ENCODE results near the gene TLCD1. TPM values are rescaled to one million over a fixed set of nuclear protein-coding genes. Genes with fewer than 3 reads are reported as not detected.

The TLCD1 gene
- total and polyA plus RNA-seq, 5 donors = 1.5 to 3.8 (median 2.4) TPM

DNA sequence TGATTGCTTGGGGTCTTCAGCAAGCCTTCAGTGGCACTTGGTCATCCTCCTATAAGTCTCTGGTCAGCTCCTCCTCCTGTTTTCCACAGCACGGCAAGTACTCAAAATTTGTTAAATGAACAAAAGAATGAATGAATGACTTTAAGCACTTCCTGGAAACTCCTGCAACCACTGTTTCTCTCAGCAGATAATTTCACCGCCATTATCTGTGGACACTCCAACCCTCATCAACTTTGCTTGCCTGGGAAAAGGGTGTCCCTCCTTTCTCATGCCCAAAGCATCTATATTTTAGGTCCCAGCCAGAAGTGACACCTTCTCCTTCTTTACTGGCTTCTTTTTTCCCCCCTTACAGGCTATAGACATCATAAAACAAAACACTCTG is 18.7 kb downstream of the TLCD1 start:
- WGBS = 70% methylated on average over 2 of the region's 2 CpGs
- no peak for DNase-seq
- peaks cover 5% of the 10 kb centered on the region for H3K4me1 ChIP-seq (ENCODE audit: control insufficient read depth, insufficient read depth, low read length)
- H3K4me3 ChIP-seq (ENCODE audit: low read length) = no peak overlapping the region
- no peak overlapping the region for H3K27ac ChIP-seq (ENCODE audit: low read length)
- intact Hi-C loops (cut with DNase I) = no loop called here
- no peaks in the 10 kb centered on the region for H3K9me3 ChIP-seq (ENCODE audit: control insufficient read depth, low read length)
- ATAC-seq = no peak
- H3K27me3 ChIP-seq (ENCODE audit: control insufficient read depth, insufficient read depth) = no peaks in the 10 kb centered on the region

DNA sequence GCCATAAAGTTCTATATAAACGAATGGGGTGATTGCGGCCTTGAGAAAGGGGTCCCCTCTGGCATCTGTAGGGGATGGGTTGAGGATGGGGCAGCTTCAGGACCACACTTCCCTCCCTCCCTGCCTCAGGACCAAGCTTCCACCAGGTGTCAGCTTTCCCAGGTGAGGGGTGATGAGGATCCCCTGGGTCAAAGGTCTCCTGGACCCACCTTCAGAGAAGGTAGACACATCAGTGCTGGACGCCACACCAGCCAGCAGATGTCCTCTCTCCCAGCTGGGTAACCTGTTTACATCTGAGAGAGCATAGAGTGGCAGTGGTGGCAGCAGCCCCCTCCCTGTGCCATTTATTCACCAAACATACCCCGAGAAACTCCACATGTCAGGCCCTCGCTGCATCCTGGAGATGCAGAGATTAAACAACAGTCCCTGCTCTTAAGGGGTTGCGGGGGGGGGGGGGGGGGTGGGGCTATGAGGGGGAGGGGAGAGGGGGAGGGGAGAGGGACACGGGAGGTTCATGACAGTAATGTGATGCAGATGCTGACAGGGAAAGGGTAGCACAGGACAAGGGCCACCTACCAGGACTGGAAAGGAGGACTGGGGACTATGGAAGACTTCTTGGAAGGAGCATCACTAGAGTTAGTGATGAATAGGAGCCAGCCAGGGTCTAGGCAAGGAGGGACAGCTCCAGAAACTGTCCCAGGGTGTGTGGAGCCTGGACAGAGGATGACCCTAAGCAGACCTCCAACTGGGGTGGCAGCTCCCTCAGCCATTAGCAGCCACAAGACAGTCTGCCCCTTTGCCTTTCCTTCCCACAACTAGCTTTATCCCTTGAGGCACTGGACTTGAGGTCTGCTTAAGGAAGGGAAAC is 19.3 kb downstream of the TLCD1 start:
- H3K4me3 ChIP-seq (ENCODE audit: low read length) = no peak overlapping the region
- no peaks in the 10 kb centered on the region for H3K9me3 ChIP-seq (ENCODE audit: control insufficient read depth, low read length)
- no peak overlapping the region for H3K27ac ChIP-seq (ENCODE audit: low read length)
- no peaks in the 10 kb centered on the region for H3K27me3 ChIP-seq (ENCODE audit: control insufficient read depth, insufficient read depth)
- ATAC-seq (no peak), DNase-seq (peak in 1 of 3 donors; percentile 35)
- peaks cover 3% of the 10 kb centered on the region for H3K4me1 ChIP-seq (ENCODE audit: control insufficient read depth, insufficient read depth, low read length)
- WGBS = 68% methylated on average over 7 of the region's 7 CpGs
- intact Hi-C loops (cut with DNase I) = no loop called here

DNA sequence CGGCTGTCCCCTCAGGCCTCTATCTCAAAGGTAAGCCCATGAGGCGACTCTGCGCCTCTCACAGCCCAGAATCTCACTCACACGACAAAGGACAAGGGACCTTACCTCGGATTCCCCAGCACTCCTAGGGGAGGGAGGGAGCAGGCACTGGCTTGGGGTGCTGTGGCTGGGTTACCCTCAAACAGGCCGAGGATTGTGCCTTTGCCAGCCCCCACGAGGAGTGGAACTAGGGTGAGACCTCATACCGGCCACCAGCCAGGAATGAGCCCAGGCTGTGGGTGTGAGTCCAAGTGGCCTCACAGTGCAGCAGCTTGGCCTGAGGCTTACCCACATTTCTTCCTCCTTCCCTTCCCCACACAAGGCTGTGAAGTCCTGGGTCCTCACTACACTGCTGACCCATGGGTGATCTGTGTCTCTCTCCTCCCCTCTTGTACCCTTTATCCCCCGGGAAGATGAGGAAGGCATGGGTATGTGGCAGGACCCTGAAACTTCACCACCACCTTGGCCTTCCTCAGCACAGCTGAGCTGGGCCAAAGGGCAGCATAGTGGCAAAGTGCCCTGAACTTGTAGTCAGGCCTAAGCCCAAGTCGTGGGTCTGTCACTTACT is 20.2 kb downstream of the TLCD1 start:
- Histone ChIP-seq H3K27ac (ENCODE audit: low read length) (no peak overlapping the region), H3K4me1 (ENCODE audit: control insufficient read depth, insufficient read depth, low read length) (peaks cover 3% of the 10 kb centered on the region), H3K9me3 (ENCODE audit: control insufficient read depth, low read length) (no peaks in the 10 kb centered on the region), H3K27me3 (ENCODE audit: control insufficient read depth, insufficient read depth) (no peaks in the 10 kb centered on the region), H3K4me3 (ENCODE audit: low read length) (no peak overlapping the region)
- ATAC-seq (no peak), DNase-seq (peak in 1 of 3 donors; percentile 34)
- WGBS = 72% methylated on average over 10 of the region's 10 CpGs
- intact Hi-C loops (cut with DNase I) = no loop called here

GRCh38 chr17:28705074-28705659 is 20.9 kb downstream of the TLCD1 start:
- Histone ChIP-seq H3K9me3 (ENCODE audit: control insufficient read depth, low read length) (no peaks in the 10 kb centered on the region), H3K4me1 (ENCODE audit: control insufficient read depth, insufficient read depth, low read length) (peaks cover 3% of the 10 kb centered on the region), H3K27me3 (ENCODE audit: control insufficient read depth, insufficient read depth) (no peaks in the 10 kb centered on the region), H3K4me3 (ENCODE audit: low read length) (no peak overlapping the region), H3K27ac (ENCODE audit: low read length) (no peak overlapping the region)
- 72% methylated on average over 5 of the region's 5 CpGs for WGBS
- intact Hi-C loops (cut with DNase I) = no loop called here
- DNase-seq (no peak), ATAC-seq (no peak)

DNA sequence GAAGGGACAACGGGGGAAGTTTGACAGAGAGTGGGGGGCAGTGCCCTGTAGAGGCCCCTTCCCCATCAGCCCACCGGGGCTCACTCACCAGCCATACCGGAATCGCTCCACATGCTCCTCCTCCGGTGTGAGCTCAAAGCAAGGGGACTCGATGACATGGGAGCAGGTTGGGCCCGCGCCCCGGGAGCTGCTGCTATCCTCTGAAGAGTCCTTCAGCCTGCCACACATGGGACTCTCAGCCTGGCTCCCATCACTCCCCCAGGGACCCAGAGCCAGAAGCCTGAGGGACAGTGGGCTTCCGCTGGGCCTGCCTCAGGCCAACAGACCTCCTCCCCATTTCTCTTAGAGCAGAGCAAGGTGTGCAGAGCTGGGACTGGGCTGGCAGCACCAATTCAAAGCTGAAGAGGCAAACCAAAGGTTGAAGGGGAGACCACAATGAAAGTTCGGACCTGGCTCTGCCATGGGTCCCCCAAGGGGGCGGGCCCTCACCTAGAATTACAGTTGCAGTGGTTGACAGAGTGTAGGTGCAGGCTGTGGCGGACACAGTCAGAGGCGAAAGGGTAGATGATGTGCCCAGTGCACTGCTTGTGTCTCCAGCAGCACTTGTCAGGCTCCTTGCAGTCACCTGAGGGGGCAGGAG is 21.7 kb downstream of the TLCD1 start:
- H3K27me3 ChIP-seq (ENCODE audit: control insufficient read depth, insufficient read depth) = no peaks in the 10 kb centered on the region
- H3K27ac ChIP-seq (ENCODE audit: low read length) = no peak overlapping the region
- H3K4me3 ChIP-seq (ENCODE audit: low read length) = no peak overlapping the region
- H3K4me1 ChIP-seq (ENCODE audit: control insufficient read depth, insufficient read depth, low read length) = no peaks in the 10 kb centered on the region
- WGBS = 88% methylated on average over 14 of the region's 14 CpGs
- no peaks in the 10 kb centered on the region for H3K9me3 ChIP-seq (ENCODE audit: control insufficient read depth, low read length)
- intact Hi-C loops (cut with DNase I) = no loop called here
- ATAC-seq (no peak), DNase-seq (peak in 1 of 3 donors; percentile 51)

DNA sequence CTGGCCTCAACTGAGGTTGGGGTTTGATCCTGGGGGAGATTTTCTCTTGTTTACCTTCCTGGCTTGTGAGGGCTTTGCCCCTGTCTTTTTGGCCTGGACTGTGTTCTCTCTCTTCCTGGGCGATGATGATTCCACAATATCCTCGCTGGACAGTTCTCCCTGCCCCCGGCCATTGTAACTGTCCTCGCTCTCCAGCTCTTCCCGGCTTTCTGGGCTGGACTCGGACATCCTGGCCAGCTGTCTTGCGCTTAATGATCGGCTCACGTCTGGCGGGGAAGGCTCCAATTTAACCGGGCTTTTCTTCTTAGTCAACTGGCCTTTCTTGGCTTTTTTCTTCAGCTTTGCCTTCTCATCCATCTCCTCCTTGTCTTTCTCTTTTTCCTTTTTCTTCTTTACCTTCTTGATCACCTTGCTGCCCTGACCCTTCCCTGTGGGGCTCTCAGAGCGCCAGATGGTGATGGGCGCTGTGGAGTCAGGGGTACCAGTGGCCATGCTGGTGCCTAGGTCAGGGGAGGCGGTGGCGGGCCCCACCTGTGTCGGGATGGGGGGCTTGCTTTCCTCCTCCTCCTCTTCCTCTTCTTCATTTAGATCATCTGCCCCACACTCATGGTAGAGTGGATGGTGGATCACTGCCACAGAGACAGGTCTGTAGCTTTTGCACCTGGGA is 22.3 kb downstream of the TLCD1 start:
- H3K4me1 ChIP-seq (ENCODE audit: control insufficient read depth, insufficient read depth, low read length) = no peaks in the 10 kb centered on the region
- ATAC-seq = no peak
- intact Hi-C loops (cut with DNase I) = no loop called here
- DNase-seq = peak in 1 of 3 donors; percentile 38
- H3K9me3 ChIP-seq (ENCODE audit: control insufficient read depth, low read length) = no peaks in the 10 kb centered on the region
- H3K27ac ChIP-seq (ENCODE audit: low read length) = no peak overlapping the region
- no peak overlapping the region for H3K4me3 ChIP-seq (ENCODE audit: low read length)
- no peaks in the 10 kb centered on the region for H3K27me3 ChIP-seq (ENCODE audit: control insufficient read depth, insufficient read depth)
- 77% methylated on average over 16 of the region's 16 CpGs for WGBS

DNA sequence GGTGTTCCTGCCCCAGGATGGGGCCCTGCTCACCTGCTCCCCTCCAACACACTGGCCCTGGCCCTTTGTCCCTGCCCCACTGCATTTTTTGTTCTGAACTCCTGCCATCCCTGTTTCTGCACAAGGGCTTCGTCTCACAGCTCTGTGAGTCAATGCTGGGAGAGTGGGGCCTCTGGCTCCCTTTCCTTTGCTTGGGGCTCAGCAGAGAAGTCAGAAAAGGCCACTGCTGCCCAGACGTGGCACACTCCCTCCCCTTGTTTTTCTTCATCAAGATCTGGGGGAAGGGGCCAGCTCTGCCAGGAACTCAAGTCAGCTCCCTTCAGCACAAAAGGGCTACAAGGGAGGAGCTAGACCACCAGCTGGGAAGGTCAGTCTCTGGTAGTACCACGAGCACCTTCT is 23.3 kb downstream of the TLCD1 start:
- DNase-seq (peak in 1 of 3 donors; percentile 9), ATAC-seq (no peak)
- H3K9me3 ChIP-seq (ENCODE audit: control insufficient read depth, low read length) = no peaks in the 10 kb centered on the region
- no peak overlapping the region for H3K27ac ChIP-seq (ENCODE audit: low read length)
- H3K4me3 ChIP-seq (ENCODE audit: low read length) = no peak overlapping the region
- no peaks in the 10 kb centered on the region for H3K27me3 ChIP-seq (ENCODE audit: control insufficient read depth, insufficient read depth)
- no peaks in the 10 kb centered on the region for H3K4me1 ChIP-seq (ENCODE audit: control insufficient read depth, insufficient read depth, low read length)
- intact Hi-C loops (cut with DNase I) = no loop called here
- WGBS = 72% methylated on average over 3 of the region's 3 CpGs

DNA sequence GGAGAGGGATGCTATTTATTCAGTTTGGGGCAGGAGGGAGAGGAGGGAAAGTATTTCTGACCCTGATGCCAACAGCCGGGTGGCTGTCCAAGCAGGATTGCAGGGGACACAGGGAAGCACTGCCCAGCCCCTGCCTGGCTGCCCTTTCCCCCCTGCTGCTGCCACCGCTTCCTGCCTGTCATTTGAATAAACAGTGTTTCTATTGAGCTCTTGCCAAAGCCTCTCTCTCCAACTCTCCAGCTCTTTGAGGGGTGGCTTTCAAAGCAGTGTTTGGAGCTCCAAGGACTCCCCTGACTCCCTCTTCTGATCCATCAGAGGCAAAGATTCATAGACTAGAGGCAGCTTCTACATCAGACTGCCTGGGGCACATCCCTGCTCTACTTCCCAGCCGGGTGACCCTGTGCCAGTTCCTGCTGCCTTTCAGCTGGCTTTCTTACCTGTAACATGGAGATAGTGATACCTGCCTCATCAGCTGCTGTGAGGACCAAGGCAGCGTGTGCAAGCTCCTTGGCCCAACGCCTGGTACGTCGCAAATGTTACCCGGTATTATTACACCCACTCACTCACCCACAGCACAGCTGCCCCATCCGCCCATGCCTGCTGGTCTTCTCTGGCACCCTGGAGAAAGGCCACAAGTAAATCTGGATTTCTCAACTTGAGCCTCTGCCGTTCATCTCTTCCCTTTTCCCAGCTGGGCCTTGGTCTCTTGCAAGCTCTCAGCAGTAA is 23.8 kb downstream of the TLCD1 start:
- no peaks in the 10 kb centered on the region for H3K9me3 ChIP-seq (ENCODE audit: control insufficient read depth, low read length)
- no peaks in the 10 kb centered on the region for H3K27me3 ChIP-seq (ENCODE audit: control insufficient read depth, insufficient read depth)
- WGBS = 68% methylated on average over 10 of the region's 10 CpGs
- H3K27ac ChIP-seq (ENCODE audit: low read length) = no peak overlapping the region
- ATAC-seq (no peak), DNase-seq (no peak)
- intact Hi-C loops (cut with DNase I) = no loop called here
- no peak overlapping the region for H3K4me3 ChIP-seq (ENCODE audit: low read length)
- no peaks in the 10 kb centered on the region for H3K4me1 ChIP-seq (ENCODE audit: control insufficient read depth, insufficient read depth, low read length)

DNA sequence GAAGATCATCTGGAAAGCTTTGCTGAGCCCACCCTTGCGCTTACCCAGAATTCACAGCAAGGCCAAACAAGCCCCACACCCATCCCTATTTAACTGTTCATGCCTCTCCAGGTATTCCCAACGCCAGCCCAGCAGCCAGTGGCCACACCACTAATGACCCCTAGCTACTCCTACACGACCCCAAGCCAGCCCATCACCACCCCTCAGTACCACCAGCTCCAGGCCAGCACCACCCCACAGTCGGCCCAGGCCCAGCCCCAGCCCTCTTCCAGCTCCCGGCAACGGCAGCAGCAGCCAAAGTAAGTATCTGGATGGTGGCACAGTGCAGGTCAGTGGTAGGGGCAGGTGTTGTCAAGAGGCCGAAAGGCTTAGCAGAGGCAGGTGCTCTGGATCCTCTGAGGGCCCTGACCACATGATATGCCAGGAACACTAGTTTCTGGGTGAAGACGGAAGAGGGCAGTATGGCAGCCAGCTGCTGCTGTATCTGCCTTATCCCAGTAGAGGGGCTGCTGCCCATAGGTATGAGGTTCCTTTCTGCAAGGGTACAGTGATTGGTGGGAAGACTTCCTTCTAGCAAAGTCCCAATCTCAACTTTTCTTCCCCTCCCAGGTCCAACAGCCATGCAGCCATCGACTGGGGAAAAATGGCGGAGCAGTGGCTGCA is 25.1 kb downstream of the TLCD1 start:
- intact Hi-C loops (cut with DNase I) = no loop called here
- no peak for ATAC-seq
- no peak overlapping the region for H3K4me3 ChIP-seq (ENCODE audit: low read length)
- no peak for DNase-seq
- H3K9me3 ChIP-seq (ENCODE audit: control insufficient read depth, low read length) = no peaks in the 10 kb centered on the region
- 90% methylated on average over 10 of the region's 10 CpGs for WGBS
- no peak overlapping the region for H3K27ac ChIP-seq (ENCODE audit: low read length)
- H3K27me3 ChIP-seq (ENCODE audit: control insufficient read depth, insufficient read depth) = no peaks in the 10 kb centered on the region
- H3K4me1 ChIP-seq (ENCODE audit: control insufficient read depth, insufficient read depth, low read length) = no peaks in the 10 kb centered on the region

- intact Hi-C loops (cut with DNase I) = no loop called here
- DNase-seq = no peak
- H3K27me3 ChIP-seq (ENCODE audit: control insufficient read depth, insufficient read depth) = no peaks in the 10 kb centered on the region
- no peaks in the 10 kb centered on the region for H3K4me1 ChIP-seq (ENCODE audit: control insufficient read depth, insufficient read depth, low read length)
- no peaks in the 10 kb centered on the region for H3K9me3 ChIP-seq (ENCODE audit: control insufficient read depth, low read length)
- ATAC-seq = no peak
- WGBS = 89% methylated on average over 8 of the region's 8 CpGs
- H3K4me3 ChIP-seq (ENCODE audit: low read length) = no peak overlapping the region
- no peak overlapping the region for H3K27ac ChIP-seq (ENCODE audit: low read length)
These were observed 25.8 kb downstream of the TLCD1 start for GRCh38 chr17:28700278-28700677.
